HG03571 (cell line): ENCODE results near the gene RPP30.

Source experiments
- ATAC-seq: cut with Tn5 transposase; IDR thresholded peaks from one replicate; pipeline ENCODE4 v1.9.1; 2021; ENCODE audit not compliant: unreplicated experiment

Gene RPP30

DNA sequence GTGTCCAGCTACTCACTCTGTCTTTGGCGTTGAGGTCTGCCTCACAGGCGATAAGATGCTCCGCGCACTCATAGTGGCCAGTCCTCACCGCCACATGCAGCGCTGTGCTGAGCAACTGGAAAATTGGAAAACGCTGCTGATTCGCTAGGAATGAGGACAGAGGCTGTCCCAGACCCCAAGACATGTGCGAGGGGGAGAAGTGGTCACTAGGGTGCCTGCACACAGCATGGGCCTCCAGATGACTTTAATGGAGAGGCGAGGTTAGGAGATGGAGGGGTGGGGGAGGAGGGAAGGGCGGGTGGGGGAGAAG is 43.9 kb downstream of the RPP30 start:
- no peak for ATAC-seq

DNA sequence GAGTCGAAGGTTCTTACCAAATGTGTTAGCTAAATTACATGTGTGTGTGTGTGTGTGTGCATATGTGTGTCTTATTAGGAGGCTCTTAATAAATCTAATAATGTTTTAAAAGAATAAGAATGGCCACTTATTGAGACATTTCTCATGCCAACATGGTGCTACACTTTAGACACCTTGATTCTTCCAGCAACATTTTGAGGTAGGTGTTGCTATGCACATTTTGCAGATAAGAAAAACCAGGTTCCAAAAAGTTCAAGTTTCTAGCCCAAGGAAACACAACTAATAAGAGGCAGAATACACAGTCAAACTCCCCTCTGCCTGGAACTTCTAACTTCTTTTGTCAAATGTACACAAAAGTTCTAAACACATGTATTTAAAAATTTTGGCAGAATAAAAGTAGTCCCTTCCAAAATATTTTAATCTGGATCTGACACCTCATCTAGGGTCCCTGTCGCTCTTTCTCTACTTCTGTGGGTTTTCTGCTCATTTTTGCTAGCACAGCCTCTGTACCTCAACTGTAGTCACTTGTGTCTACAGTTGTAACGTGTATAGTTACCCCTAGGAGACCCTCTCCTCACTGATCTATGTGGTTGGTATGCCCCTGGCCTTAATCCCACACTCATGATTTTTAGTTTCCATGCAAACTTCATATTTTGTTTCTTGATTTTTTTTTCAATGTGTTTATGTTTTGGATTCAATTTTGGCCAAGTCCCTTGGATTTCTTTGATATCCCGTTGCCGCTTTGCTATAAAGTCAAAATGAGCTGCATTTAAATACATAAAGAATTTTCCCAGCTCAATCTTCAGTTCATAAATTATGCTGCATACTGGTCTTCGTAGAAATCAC is 44.8 kb downstream of the RPP30 start:
- ATAC-seq = no peak

DNA sequence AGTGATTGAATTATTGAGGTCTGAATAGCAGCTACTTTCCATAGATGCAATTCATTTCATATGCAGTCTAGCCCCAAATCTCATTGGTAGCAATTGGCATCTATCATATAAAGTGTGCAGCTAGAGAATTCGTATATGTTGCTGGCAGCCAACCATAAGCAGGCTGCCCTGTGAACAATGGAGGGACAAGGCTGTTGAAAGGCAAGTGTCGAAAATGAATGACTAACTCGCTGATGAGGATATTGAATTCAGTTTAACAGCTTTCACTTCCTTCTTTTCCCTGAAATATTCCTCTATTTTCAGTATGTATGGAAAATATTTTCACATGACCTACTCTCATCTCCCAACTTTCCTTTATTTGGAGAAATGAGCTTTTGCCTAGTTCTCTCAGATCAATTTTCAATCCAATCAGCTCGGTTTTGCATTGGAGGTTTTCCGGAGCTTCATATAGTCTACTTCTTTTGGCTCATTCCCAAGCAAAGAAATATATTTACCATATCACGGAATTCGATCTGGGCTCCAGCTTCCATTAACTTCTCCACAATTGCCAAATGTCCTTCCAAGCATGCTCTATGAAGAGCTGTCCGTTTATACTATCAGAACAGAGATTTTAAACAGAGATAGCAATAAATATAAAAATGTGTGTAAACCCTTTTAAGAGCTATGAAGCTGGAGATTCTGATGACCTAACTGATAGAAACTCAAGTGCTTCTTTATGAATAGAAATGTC is 45.6 kb downstream of the RPP30 start:
- no peak for ATAC-seq

DNA sequence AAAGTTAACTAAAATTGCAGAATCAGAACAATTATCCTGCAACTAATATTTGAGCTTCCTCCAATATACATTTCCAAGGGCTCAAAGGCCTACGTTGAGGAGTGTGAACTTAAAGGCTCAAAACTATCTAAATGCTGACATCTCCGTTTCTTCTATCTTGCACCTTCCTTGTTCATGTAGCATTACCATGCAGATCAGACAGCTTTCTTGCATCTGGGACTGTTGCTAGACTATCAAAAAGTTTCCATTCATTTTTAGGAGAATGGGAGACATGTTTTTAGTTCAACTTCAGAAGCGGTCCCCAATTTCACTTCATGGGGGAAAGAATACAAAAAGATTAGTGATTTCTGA is 46.2 kb downstream of the RPP30 start:
- no peak for ATAC-seq

DNA sequence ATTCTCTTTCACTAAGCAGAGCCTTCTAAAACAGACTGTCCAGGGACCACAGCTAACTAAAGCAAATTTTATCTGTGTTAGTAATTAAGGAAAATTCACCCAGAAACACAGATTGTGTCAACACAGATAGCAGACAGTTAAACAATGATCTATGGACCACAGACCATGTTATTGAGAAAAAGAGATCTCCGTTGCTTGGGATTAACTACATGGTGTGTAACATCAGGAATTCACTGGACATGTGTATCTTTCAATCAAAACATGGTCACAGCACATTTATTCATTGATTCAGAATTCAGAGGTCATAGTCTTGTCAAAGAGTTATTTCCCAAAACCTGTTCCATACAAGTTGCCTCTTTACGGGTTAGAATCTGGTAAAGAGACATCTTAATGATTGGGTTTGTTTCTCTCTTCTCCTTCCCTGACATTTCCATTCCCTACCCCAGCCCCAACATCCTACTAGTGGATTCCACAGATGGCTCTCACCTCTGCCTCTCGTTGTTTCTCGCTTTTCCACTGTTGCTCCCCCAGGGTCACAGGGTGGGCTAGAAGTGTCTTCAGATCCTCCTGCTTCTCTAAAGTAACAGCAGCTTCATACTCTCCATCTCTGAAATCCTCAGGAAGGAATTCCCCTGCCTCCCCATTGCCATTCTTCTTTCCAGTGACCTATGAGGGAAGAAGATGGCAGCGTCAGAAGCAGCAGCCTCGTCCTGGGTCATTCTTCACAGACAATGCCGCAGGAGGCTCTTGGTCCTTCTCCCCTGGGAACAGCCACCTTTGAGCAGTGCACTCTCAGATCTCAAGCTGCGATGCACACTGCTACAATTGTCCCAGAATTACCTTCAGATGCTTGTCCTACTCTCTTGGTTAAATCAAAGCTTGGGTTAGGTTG is 48.2 kb downstream of the RPP30 start:
- ATAC-seq = no peak

DNA sequence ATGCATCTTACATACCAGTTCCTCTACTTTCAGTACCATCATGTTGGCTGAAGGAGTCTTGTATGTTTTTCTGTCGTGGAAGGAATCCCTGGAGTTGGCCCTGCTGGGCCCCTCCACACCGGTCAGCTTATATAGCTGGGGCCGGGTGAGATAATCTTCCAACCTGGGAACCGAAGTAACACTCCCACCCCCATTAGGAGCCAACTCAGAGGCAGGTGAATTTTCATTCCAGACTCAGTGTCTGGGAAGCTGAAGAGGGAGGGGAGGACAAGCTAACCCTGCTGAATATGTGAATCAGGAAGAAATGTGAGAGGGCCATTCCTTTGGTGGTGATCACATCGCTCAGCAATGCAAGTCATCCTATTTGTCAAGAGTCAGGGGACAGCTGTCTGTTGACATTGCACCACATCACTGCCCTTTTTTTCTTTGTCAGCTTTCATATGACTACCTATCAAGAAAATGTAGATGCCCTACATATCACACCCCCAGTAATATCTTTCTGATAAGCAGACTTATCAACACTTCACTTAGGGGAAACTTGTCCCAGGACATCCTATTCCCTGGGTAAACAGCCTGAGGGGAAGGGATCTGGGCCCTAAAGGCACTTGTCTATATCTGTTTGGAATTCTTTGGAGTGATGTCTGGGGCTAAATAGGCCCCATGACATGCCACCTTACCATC is 49.4 kb downstream of the RPP30 start, which contains the start of gene ANKRD1:
TSS of gene ANKRD1 (minus strand) at position 102 of the 681 bp plus-strand sequence. CDS start at position 42, 60 bp downstream.
- ATAC-seq = no peak

DNA sequence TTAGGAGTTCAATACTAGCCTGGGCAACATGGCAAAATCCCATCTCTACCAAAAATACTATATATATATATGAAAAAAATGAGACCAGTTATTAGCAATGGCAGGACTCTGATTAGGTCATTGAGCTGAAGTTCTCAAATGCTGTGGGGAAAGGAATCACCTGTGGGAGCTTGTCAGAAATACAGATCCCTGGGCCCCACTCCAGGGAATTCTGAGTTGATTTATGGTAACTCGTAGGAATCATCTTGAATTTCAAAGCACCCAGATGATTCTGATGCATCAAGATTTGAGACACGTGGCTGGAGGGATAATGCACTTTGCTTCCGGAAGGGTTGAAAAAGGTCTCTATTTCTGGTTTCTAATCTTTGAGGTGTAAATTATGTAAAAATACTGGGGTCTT is 50.1 kb downstream of the RPP30 start:
- no peak for ATAC-seq

DNA sequence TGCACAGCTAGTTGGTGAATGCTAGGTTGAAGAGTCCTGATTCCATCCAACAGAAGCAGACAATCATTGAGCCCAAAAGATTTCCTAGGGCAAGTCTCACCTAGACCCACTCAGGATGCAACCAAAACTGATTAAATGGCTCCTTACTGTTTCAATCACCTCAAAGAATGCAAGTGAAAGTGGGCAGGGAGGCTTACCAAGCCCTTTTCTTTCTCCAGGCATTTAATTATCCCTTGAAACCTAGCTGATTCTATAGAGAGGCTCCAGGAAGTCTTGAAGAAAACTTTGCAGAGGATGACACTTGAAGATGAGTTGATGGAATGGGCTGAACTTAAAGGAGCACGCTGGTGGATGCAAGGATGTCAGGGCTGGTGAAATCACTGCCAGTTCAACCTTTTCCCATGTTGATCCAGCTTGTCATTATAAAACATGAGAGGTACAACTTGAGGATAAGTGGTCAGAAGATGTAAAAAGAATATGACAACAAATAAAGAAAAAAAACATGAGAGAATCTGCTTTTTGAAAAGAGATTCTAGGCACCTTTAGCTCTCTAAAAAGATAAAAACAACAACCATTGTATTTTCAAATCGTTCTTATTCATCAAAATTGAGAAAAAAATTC is 51.4 kb downstream of the RPP30 start:
- ATAC-seq = no peak

DNA sequence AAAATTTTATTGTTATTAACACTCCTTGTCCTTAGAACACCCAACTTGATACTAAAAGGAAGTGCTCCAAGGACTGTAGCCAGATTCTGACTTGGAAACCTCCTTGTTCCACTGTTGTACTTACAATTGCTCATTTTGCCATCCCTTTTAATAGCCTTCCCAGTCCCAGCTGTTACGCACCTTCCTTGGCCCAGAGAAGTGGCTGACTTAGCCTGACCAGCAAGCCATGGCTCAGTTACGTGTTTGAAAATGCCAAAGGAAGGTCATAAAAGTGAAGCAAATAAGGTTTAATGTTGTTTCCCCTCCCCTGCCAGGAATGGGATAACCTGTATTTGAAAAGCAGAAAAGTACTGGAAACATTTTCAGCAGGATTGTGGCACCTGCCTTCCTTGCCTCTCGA is 52.8 kb downstream of the RPP30 start:
- ATAC-seq = no peak

DNA sequence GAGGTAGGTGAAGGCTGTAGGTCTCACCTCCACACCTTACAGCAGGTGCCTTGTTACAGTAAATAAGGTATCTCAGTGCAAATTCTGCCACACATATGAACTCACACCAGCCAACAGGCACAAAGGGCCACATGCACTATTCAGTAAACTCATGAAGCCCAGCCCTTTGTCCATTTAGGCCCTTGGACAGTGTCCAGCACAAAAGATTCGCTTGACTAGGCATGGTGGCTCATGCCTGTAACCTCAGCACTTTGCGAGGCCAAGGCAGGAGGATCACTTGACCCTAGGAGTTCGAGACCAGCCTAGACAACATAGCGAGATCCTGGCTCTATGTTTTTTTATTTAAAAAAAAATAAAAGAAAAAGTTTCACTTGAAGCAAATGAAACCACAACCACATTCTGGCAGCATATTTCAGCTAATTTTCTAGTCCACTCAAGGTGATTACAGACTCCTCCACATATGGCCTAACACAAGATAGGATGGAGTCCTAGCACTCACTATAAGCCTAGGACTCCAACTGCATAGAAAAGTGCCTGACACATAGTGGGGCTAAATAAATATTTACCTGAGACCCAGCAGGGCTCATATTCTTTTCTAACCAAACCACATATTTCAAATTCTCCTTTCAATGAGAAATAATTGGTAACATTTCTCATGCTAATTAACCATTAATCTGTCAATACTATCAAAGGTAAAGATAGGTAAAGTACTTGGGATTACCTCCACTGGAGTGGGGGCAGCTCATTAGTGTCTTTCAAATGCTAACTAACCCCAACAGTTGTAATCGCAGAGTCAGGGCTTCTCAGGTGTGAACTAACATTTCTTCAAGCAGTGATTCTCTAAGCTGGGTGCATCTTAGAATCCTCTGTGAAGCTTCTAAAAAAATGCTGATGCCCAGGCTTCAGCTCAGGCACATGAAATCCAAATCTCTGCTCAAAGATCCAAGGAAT is 53.6 kb downstream of the RPP30 start:
- ATAC-seq = no peak

DNA sequence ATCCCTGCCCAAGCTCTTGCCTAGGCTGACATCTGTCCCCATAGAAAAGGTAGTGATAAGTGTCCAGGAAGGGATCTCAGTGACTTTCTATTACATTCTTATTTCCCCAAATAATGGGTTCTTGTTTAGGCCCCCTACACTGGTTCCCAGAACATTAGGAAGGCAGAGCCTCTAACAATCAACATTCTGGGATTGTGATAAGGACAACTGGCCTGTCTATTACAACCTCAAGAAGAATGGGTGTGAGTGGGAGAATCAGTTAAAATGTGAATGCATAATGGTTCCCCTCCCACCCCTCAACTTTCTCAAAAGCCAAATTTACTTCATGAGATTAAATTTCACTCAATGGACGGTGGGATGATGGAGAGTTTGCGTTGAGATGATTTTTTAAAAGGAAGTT is 55.5 kb downstream of the RPP30 start:
- no peak for ATAC-seq

DNA sequence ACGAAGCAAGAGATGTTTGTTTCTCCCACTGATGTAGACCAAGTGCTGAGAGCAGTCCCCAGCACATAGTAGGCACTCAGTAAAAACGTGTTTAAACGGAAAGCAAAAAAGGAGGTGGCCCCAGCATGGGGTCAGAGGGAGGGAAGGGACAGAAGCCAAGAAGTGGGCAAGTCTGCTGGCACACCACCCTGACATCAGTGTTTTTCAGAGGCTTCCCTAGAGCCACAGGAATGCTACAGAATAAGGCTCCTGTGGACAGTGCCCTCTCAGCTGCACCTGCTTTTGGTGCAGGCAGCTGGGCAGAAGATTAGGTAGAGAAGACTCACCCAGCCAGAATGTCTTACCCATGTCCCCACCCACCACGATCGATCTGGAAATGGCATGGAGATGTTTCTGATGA is 57.4 kb downstream of the RPP30 start:
- no peak for ATAC-seq

DNA sequence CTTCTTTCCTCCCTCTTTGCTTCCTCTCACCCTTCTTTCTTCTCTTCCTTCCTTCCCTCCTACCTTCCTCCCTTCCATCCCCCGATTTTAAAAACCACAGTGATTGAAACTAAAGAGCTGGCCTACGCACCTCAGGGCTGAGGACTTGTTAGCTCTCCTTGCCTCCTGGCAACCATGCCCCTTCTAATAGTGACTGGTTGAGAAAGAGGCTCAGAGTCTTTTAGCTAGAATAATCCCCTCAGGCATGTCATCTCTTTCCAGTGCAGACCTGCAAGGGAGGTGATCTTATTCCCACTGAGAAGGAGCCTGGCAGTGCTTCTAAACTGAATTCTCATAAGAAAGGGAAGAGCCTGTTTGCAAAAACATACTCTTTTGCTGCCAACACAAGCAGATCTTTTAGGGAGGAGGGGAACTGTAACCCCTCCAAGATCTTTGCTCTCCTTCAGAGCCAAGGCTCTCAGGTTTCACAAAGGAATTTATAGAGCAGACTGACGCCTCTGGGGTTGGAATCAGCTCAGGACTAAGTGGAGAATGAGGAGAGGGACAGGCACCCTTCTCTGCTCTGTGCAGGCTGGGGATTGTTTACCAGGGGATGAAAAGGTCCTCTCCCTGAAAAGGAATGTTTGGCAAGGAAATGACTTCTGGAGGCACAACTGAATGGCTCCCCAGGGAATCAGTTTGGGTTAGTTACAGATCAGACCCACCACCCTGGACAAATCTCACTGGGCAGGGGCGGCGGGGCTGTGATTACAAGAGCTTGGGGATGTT is 58.5 kb downstream of the RPP30 start:
- ATAC-seq = no peak

DNA sequence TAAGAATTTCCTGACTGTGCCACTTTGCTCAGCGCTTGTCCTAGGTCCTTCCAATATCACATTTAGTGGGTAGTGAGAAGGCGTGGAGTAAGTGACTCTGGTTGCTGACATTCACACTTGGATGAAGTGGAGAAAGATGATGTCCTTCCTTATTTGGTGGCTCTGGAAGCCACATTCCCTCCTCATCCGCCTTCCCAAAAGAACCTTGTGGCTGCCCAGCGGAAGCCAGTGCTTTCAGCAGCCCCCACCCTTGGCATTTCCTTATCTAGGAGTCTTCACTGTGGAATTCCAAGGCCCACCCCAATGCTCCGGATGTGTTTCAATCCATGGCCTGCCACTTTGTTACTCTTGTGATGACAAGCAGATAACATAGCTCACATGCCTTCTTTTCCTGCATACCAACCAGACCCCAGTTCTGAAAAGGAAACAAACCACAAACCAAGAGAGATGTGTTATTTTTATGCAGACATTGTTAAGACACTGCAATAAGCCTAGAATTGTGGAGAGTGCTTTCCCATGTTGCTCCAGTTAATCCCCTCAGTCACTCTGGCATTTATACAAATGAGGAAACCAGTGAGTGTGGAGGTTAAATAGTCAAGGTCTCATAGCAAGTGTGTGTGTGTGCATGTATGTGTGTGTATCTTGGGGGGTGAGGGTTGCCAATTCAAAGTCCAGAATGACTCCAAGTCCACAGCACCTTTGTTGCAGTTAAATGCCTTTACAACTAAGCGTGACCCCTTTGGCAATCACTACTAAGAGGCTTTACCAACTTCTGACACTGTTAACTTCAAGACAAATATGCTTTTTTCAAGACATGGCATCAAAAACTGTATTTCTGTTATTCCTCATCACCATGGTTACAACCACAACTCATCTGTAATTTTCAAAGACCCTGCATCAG is 59.4 kb downstream of the RPP30 start:
- ATAC-seq = no peak

DNA sequence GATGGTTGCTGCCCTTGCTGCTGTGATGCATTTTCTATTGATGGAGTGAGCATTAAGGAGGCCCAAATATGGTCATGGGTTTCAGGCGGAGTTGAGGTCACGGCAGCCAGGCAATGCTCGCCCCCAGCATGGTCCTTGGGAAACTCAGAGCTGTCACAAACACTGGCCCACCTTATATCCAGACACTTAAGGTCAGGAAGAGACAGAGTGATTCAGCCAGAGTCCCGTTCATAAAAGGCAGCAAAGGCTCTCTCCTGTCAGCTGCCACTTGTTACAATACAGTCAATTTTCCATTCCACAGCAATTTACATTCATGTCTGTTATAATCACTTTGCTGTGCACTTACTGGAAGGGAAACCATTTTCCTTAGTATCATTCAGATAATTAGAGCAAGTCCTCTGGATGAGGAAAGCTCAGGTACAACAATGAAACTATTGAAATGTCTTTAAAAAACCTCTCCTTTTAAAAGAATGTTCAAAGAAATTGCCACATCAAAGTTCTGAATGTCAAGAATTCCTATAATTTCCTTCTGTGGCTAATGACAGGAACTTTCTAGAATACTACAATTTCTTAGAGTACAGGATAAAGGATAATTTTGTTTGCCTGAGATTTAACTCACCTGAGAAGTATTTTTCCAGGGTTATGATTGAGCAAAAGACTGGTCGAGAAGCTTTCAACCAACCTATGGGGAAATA is 64.0 kb downstream of the RPP30 start:
- ATAC-seq = no peak

DNA sequence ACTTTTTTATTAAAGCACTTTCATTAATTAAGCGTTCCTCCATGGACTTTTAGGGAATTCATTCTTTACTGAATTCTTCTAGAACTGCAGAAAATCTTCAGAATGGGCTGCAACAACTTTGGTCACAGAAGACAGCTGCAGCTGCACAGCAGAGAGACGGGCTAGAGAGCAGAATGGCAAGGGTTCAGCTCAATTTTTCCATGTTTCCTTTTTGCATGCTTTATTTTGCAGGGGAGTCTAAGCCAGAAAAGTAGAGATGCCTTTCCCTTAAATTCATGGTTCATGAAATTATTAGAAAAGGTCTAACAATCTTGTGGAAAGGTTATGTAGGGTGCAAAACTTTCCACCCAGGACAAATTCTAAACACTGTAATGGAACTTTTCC is 64.5 kb downstream of the RPP30 start:
- ATAC-seq = no peak

DNA sequence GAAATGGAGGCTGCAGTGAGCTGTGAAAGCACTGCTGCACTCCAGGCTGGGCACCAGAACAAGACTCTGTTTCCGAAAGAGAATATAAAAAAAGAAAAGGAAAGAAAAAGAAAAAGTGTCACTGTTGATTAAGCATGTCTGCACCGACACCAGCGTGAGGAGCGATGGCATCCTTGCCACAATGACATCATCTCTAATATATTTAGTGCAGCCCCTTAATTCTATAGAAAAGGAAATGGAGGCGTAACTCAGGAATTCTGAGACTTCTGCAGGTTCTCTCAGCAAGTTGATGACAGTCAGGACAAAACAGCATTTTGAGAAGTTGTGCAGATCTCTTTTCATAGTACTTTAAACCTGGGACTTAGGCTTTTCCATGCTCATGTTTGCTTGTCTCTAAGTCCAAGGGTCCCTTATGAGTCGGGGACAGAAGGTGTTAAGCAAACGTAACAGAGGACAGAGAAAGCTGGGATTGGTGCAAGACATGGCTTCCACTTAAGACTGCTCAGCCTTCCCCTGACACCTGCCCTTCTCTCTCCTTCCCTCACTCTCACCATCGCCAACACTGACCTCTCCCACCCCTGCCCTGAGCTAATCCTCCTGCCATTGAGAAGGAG is 66.0 kb downstream of the RPP30 start:
- no peak for ATAC-seq
